ENCODE measurements around the gene VPS8.

VPS8 gene

DNA sequence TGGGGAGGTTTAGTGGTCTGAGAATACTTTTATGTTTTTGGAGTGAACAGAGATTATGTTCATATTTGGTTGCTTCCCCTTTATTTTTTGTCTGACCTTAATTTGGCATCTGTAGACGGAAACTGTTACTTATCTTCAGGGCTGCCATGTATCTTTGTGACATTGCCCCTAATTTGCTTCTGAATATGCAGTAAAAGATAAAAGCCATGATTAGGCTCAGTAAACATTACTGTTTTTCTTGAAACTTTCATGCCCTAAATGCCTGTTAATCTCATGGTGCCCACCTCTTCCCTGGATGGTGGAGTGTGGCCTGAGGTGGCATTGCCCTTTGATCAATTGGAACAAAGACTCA is 234.2 kb downstream of the VPS8 start:
- DNase-seq (ENCODE audit: extremely low spot score) = no peak
- POLR2A ChIA-PET = no interaction called here
- TF ChIP-seq BHLHE40 (IDR thresholded peaks at IDR 0.05; ENCODE audit: borderline replicate concordance) (no peak), SP1 (IDR thresholded peaks at IDR 0.05) (no peak), NFRKB (IDR thresholded peaks at IDR 0.05) (no peak), LEF1 (IDR thresholded peaks at IDR 0.05; ENCODE audit: borderline replicate concordance) (no peak), ARNT (IDR thresholded peaks at IDR 0.05) (no peak), FOXM1 (IDR thresholded peaks at IDR 0.05; ENCODE audit: borderline replicate concordance) (no peak), ELF4 (IDR thresholded peaks at IDR 0.05) (no peak), SUZ12 (IDR thresholded peaks at IDR 0.05) (no peak), ZNF384 (IDR thresholded peaks at IDR 0.05) (no peak), L3MBTL2 (conservative IDR thresholded peaks at IDR 0.05) (no peak), HDGF (IDR thresholded peaks at IDR 0.05; ENCODE audit: borderline replicate concordance) (no peak), CTBP1 (IDR thresholded peaks at IDR 0.05; ENCODE audit: borderline replicate concordance) (no peak)
- TF ChIP-seq, protein P1, sequence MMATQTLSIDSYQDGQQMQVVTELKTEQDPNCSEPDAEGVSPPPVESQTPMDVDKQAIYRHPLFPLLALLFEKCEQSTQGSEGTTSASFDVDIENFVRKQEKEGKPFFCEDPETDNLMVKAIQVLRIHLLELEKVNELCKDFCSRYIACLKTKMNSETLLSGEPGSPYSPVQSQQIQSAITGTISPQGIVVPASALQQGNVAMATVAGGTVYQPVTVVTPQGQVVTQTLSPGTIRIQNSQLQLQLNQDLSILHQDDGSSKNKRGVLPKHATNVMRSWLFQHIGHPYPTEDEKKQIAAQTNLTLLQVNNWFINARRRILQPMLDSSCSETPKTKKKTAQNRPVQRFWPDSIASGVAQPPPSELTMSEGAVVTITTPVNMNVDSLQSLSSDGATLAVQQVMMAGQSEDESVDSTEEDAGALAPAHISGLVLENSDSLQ (IDR thresholded peaks at IDR 0.05) = no peak
- CTCF ChIA-PET = no interaction called here

DNA sequence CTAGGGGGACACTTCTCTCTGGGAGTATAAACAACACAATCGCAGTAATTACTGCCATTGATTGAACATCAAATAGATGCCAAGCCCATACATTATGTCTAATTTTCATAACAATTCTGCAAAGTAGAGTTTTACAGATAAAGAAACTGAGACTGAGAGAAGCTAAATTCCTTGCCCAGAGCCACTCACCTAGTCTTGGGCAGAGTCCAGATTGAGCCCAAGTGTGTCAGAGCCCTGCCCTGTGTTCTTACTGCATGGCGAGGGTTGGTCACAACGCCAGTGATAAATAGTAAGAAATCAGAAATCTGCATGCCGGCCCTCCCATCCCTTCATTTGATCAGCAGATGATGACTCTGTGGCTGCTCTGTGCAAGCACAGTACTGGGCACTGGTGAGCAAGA is 234.6 kb downstream of the VPS8 start:
- DNase-seq (ENCODE audit: extremely low spot score) = no peak
- TF ChIP-seq HDGF (IDR thresholded peaks at IDR 0.05; ENCODE audit: borderline replicate concordance) (no peak), L3MBTL2 (conservative IDR thresholded peaks at IDR 0.05) (no peak), SUZ12 (IDR thresholded peaks at IDR 0.05) (no peak), ARNT (IDR thresholded peaks at IDR 0.05) (no peak)
- CTCF ChIA-PET = no interaction called here
- POLR2A ChIA-PET = no interaction called here

DNA sequence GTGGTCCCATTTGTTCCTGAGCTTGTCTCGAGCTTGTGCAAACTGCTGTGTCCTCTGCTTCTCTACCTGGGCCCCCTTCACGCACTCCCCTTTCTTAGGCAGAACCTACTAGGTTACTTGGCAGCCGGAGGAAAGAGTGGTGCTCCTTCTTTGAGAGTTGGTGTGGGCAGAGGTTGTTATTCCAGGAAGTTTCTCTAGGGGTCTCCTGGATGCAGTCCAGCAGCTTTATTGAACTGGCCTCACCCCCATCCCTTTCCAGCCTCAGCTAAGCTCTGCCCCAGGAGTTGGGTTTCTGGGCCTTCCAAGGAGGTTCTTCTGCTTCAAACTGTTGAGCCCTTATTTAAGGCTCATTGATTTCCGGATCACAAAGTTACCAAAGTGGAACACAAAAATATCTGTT is 237.7 kb downstream of the VPS8 start:
- TF ChIP-seq FOXA1 (IDR thresholded peaks at IDR 0.05) (no peak), TARDBP (IDR thresholded peaks at IDR 0.05) (no peak), ZNF384 (IDR thresholded peaks at IDR 0.05) (no peak), FOXK2 (IDR thresholded peaks at IDR 0.05) (no peak), L3MBTL2 (conservative IDR thresholded peaks at IDR 0.05) (no peak), SP1 (IDR thresholded peaks at IDR 0.05) (no peak), SUZ12 (IDR thresholded peaks at IDR 0.05) (no peak), LEF1 (IDR thresholded peaks at IDR 0.05; ENCODE audit: borderline replicate concordance) (no peak), FOXM1 (IDR thresholded peaks at IDR 0.05; ENCODE audit: borderline replicate concordance) (no peak), ELF4 (IDR thresholded peaks at IDR 0.05) (no peak), HDGF (IDR thresholded peaks at IDR 0.05; ENCODE audit: borderline replicate concordance) (no peak), CTBP1 (IDR thresholded peaks at IDR 0.05; ENCODE audit: borderline replicate concordance) (no peak), BHLHE40 (IDR thresholded peaks at IDR 0.05; ENCODE audit: borderline replicate concordance) (no peak), NFRKB (IDR thresholded peaks at IDR 0.05) (no peak), ARNT (IDR thresholded peaks at IDR 0.05) (no peak)
- TF ChIP-seq, protein P1 (IDR thresholded peaks at IDR 0.05) = no peak
- CTCF ChIA-PET = no interaction called here
- DNase-seq (ENCODE audit: extremely low spot score) = no peak
- POLR2A ChIA-PET = no interaction called here

DNA sequence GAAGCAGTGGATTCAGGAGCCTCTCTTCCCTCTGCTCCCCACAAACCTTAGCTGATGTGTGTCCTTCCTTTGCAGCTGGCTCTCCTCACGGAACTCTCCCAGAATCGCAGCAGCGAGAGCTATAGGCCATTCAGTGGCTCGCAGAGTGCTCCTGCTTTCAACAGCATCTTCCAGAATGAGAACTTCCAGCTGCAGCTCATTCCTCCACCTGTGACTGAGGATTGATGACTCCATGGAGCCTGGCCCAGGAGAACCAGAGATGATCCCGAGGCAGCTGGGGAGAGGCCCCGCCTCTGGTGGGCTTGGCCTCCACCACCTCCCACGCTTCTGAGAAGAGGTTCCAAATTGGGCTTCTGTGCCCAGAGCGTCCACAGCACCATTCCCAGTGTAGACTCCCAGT is 239.8 kb downstream of the VPS8 start:
- POLR2A ChIA-PET = no interaction called here
- no peak for DNase-seq (ENCODE audit: extremely low spot score)
- no peak for TF ChIP-seq TARDBP (IDR thresholded peaks at IDR 0.05)
- no peak for TF ChIP-seq FOXK2 (IDR thresholded peaks at IDR 0.05)
- no peak for TF ChIP-seq LEF1 (IDR thresholded peaks at IDR 0.05; ENCODE audit: borderline replicate concordance)
- TF ChIP-seq, protein P1 (IDR thresholded peaks at IDR 0.05) = no peak
- TF ChIP-seq FOXM1 (IDR thresholded peaks at IDR 0.05; ENCODE audit: borderline replicate concordance) = no peak
- no peak for TF ChIP-seq HDGF (IDR thresholded peaks at IDR 0.05; ENCODE audit: borderline replicate concordance)
- no peak for TF ChIP-seq SUZ12 (IDR thresholded peaks at IDR 0.05)
- no peak for TF ChIP-seq FOXA1 (IDR thresholded peaks at IDR 0.05)
- no peak for TF ChIP-seq ELF4 (IDR thresholded peaks at IDR 0.05)
- TF ChIP-seq NFRKB (IDR thresholded peaks at IDR 0.05) = no peak
- no peak for TF ChIP-seq CTBP1 (IDR thresholded peaks at IDR 0.05; ENCODE audit: borderline replicate concordance)
- TF ChIP-seq BHLHE40 (IDR thresholded peaks at IDR 0.05; ENCODE audit: borderline replicate concordance) = no peak
- TF ChIP-seq L3MBTL2 (conservative IDR thresholded peaks at IDR 0.05) = no peak
- TF ChIP-seq ZNF384 (IDR thresholded peaks at IDR 0.05) = no peak
- TF ChIP-seq ARNT (IDR thresholded peaks at IDR 0.05) = no peak
- no peak for TF ChIP-seq SP1 (IDR thresholded peaks at IDR 0.05)
- CTCF ChIA-PET = interaction anchor here (0.6 kb wide), 1 partner anchor 117 kb away, joined by 3 read pairs; no protein-coding TSS in a partner anchor

DNA sequence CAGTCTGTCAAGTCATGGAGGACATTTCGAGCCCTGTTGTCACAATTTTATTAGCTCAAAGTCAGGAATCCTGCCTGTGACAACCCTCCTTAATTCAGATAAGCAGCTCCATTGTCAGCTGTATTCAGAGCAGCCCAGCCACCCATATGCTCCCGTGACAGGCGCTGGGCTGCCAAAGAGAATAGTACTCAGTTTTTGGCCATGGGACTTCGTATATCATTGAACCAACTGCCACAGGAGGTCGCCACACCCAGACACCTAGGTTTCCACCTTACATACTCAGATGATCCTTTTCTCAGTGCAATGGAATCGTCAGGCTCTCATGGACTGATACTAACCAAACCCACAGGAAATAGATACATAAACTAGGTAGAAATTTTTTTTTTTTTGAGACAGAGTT is 240.7 kb downstream of the VPS8 start:
- TF ChIP-seq FOXM1 (IDR thresholded peaks at IDR 0.05; ENCODE audit: borderline replicate concordance) (no peak), L3MBTL2 (conservative IDR thresholded peaks at IDR 0.05) (no peak), HDGF (IDR thresholded peaks at IDR 0.05; ENCODE audit: borderline replicate concordance) (no peak), BHLHE40 (IDR thresholded peaks at IDR 0.05; ENCODE audit: borderline replicate concordance) (no peak), ELF4 (IDR thresholded peaks at IDR 0.05) (no peak), NFRKB (IDR thresholded peaks at IDR 0.05) (no peak), FOXA1 (IDR thresholded peaks at IDR 0.05) (no peak), FOXK2 (IDR thresholded peaks at IDR 0.05) (no peak), LEF1 (IDR thresholded peaks at IDR 0.05; ENCODE audit: borderline replicate concordance) (no peak), ARNT (IDR thresholded peaks at IDR 0.05) (no peak), ZNF384 (IDR thresholded peaks at IDR 0.05) (no peak), SUZ12 (IDR thresholded peaks at IDR 0.05) (no peak)
- TF ChIP-seq, protein P1 (IDR thresholded peaks at IDR 0.05) = no peak
- no peak for DNase-seq (ENCODE audit: extremely low spot score)
- CTCF ChIA-PET = no interaction called here
- POLR2A ChIA-PET = no interaction called here

DNA sequence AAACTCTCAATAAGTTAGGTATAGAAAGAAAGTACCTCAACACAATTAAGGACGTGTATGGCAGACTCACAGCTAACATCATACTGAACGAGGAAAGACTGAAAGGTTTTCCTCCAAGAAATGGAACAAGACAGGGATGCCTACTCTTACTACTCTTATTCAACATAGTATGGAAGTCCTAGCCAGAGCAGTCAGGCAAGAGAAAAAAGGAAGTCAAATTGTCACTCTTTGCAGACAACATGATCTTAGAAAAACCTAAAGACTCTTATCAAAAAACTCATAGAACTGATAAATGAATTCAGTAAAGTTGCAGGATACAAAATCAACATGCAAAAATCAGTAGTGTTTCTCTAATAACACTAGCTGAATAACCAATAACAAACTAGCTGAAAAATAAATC is 244.9 kb downstream of the VPS8 start:
- TF ChIP-seq, protein P1 (IDR thresholded peaks at IDR 0.05) = no peak
- TF ChIP-seq HDGF (IDR thresholded peaks at IDR 0.05; ENCODE audit: borderline replicate concordance) (no peak), FOXK2 (IDR thresholded peaks at IDR 0.05) (no peak), SUZ12 (IDR thresholded peaks at IDR 0.05) (no peak), SP1 (IDR thresholded peaks at IDR 0.05) (no peak), NFRKB (IDR thresholded peaks at IDR 0.05) (no peak), CTBP1 (IDR thresholded peaks at IDR 0.05; ENCODE audit: borderline replicate concordance) (no peak), ELF4 (IDR thresholded peaks at IDR 0.05) (no peak), FOXM1 (IDR thresholded peaks at IDR 0.05; ENCODE audit: borderline replicate concordance) (no peak)
- ChIA-PET CTCF (no interaction called here), POLR2A (no interaction called here)
- DNase-seq (ENCODE audit: extremely low spot score) = no peak

All from HEK293T (cell line).